SK-N-MC (cell line): ENCODE measurements around the gene SYNGAP1.

Experiments used
- EZH2 ChIP-seq: fragments of 200-600 bp; sonication (generic); IDR thresholded peaks from one replicate; pipeline ENCODE4 v1.6.1; 2017; ENCODE audit warnings: antibody characterized with exemption
- FOXP2 ChIP-seq: optimal IDR thresholded peaks from 2 replicates; pipeline ENCODE3; 2011; ENCODE audit warnings: mild to moderate bottlenecking, moderate library complexity; ENCODE audit not compliant: insufficient read depth; ENCODE audit errors: extremely low read length, control extremely low read depth
- POLR2AphosphoS5 ChIP-seq: IDR thresholded peaks from 2 replicates; pipeline ENCODE4 v1.6.1; 2012; ENCODE audit warnings: mild to moderate bottlenecking, low read depth, low read length, borderline replicate concordance

GRCh38 chr6:33452496-33452895 lies 32.6 kb downstream of the SYNGAP1 start:
- TF ChIP-seq POLR2AphosphoS5: no peak
- no peak for TF ChIP-seq EZH2
- TF ChIP-seq FOXP2: no peak
